Stimulated activated CD8-positive, alpha-beta memory T cell treated with anti-CD3 and anti-CD28 coated beads, Interleukin-4, amount 100 ng/mL, for 24 hours (primary cell): Measurements from ENCODE around the gene IL20.
"Not testable (repeated sequence)": the region's sequence is repeated elsewhere in the genome, so short reads cannot be mapped to it uniquely, and the experiment has no call there.

Experiments used
- DNase-seq: peaks from one replicate; pipeline ENCODE4 v3.0.0-alpha.2; 2020; ENCODE audit warnings: low read depth

Gene IL20

GRCh38 chr1:206843626-206844025 is 21.8 kb upstream of the IL20 start:
- no peak for DNase-seq

GRCh38 chr1:206846487-206846886 is 18.9 kb upstream of the IL20 start:
- DNase-seq = no peak

DNA sequence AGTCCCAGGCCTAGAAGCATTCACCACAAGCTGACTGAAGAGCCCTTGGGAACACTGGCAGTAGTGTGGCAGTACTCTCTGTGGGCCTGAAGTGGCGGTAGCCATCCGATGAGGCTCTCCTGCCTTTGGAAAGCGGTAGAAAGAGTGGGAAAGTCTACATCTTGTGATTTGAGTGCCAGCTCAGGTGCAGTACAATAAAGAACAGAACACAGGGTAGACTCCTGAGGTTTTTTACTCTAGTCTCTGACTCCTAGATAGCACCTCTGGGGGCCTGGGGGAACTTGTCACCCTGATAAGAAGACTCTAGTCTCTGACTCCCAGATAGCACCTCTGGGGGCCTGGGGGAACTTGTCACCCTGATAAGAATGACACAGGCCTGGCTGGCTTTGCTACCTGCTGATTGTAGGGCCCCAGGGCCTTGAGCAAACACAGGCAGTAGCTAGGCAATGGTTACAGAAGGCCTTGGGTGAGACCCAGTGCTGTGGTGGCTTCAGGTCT is 18.0 kb upstream of the IL20 start:
- no peak for DNase-seq

DNA sequence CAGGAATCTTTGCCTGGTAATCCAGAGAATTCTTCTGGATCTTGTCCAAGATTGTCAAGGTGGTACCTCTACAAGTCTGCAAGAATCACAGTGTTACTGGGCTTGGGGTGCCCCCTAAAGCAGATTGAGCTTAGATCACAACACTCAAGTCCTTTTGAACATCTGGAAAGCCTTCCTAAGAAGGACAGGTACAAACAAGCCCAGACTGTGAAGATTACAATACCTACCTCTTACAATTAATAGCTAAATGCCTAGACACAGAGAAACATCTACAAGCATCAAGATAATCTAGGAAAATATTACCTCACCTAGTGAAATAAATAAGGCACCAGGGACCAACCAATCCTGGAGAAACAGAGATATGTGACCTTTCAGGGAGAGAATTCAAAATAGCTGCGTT is 17.5 kb upstream of the IL20 start:
- no peak for DNase-seq

- no peak for DNase-seq
Observed at GRCh38 chr1:206850401-206850800, 15.0 kb upstream of the IL20 start.

- no peak for DNase-seq
Observed at GRCh38 chr1:206851341-206852010, 13.9 kb upstream of the IL20 start.

DNA sequence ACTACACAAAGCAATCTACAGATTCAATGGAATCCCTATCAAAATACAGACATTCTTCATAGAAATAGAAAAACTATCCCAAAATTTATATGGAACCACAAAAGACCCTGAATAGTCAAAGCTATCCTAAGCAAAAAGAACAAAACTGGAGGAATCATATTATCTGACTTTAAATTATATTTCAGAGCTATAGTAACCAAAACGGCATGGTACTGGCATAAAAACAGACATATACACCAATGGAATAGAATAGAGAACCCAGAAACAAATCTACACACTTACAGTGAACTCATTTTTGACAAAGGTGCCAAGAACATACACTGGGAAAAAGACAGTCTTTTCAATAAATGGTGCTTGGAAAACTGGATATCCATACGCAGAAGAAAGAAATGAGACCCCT is 12.8 kb upstream of the IL20 start:
- not testable (repeated sequence) for DNase-seq

DNA sequence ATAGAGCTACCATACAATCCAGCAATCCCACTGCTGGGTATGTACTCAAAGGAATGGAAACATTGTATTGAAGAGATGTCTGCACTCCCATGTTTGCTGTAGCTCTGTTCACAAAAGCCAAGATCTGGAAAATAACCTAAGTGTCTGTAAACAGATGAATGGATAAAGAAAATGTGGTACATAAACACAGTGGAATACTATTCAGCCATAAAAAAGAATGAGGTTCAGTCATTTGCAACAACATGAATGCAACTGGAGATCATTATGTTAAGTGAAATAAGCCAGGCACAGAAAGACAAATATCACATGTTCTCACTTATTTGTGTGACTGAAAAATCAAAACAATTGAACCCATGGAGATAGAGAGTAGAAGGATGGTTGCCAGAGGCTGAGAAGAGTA is 11.7 kb upstream of the IL20 start:
- not testable (repeated sequence) for DNase-seq

DNA sequence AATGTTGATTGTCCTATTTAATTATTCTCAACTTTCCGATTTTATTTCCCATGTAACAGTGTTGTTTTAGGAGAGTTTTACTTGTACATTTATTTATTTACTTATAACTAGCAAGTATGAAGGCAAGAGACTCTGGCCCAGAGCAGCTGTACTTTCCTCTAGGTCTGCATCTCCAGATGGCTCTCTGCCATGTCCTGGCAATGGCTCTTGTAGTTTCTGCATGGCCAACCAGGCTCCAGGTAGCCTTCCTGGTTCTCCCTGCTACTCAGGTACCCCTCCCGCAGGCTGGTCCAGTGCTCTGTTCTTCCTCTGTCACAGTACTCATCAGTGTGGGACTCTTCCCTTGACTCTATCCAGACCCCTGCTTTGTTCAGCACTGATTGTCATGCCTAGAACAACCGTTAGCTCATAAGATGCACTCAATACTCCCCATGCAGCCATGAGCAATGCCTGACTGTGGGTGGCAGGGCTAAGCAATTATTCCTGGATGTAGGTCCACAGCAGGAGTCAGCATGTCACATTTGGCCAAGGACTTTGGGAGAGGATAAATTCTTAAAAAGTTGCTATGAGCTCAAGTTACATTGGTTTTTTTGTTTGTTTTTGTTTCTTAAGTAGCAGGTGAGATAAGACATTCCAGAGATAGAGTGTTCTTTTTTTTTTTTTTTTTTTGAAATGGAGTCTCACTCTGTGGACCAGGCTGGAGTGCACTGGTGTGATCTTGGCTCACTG is 10.9 kb upstream of the IL20 start:
- DNase-seq = no peak

DNA sequence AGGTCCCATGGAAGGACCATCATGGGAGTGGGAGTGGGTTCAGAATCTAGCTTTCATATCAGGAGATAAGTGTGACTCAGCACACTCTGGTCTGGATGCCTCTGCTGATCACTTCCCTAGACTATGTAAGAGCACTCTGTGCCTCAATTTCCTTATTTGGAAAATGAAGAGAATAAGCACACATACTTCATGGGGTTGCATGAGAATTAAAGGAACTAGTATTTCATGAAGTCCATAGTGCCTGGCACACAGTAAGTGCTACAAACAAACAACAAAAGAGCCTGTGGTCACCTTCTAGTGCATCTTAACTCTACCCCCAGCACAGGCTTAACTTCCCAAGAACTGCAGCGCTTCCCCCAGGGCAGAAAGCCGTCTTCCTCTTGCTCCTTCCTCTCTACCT is 9.6 kb upstream of the IL20 start:
- DNase-seq = no peak

DNA sequence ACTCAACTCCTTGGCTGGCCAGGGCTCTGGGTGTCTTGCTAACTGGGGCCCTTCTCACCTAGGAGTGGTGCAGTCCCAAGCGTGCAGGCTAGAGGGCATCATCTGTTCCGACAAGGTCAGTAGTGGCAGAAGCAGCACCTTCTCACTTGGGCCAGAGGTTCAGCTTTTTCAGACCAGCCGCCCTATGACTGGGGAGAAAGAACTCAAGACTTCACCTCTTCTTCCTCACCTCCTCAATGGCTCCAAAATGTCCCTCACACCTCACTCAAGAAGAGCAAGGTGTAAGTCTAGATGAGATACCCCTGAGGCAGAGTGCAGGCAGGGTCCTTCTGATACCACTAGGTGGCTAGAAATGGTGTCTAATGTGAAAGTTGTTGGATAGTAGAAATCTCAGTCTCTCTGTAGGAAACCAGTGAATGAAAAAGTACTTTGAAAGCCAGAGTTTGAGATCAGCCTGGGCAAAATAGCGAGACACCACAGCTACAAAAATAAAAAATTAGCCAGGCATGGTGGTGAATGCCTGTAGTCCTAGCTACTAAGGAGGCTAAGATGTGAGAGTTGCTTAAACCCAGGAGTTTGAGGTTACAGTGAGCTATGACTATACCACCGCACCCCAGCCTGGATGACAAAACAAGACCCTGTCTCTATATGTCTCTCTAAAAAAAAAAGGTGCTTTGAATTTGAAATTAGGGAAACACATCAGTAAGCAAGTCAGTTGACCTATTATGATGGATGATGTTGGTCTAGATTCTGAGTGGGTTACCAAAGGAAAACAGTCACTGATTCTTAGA is 8.6 kb upstream of the IL20 start:
- DNase-seq = no peak

- DNase-seq = no peak
Observed at GRCh38 chr1:206859082-206859521, 6.3 kb upstream of the IL20 start.

DNA sequence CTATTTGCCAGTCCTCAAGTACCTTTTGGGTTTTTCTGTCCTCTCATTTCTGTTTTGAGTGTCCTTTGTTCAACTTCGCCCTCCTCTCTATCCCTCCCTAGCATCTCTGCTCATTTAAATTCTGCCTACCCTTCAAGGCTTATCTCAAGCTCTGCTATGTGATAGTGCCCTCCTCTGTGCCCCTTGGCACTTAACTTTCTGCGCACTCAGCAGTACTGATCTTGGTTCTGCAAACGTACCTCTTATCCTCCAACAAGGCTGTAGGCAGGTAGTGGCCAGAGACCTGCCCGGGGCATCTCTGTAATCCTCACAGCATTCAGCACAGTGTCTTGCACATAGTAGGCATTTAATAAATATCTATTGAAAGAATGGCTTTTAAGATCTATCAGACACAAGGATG is 5.3 kb upstream of the IL20 start:
- DNase-seq = no peak

- DNase-seq = no peak
Observed at GRCh38 chr1:206863266-206863665, 2.2 kb upstream of the IL20 start.

GRCh38 chr1:206866062-206866461 is 639 bp downstream of the IL20 start:
- no peak for DNase-seq

- no peak for DNase-seq
Observed at GRCh38 chr1:206867239-206867638, 1.8 kb downstream of the IL20 start.

- DNase-seq = no peak
Observed at GRCh38 chr1:206867716-206868115, 2.3 kb downstream of the IL20 start.

- no peak for DNase-seq
Observed at GRCh38 chr1:206868264-206868663, 2.8 kb downstream of the IL20 start.

GRCh38 chr1:206872139-206872538 is 6.7 kb downstream of the IL20 start:
- no peak for DNase-seq

DNA sequence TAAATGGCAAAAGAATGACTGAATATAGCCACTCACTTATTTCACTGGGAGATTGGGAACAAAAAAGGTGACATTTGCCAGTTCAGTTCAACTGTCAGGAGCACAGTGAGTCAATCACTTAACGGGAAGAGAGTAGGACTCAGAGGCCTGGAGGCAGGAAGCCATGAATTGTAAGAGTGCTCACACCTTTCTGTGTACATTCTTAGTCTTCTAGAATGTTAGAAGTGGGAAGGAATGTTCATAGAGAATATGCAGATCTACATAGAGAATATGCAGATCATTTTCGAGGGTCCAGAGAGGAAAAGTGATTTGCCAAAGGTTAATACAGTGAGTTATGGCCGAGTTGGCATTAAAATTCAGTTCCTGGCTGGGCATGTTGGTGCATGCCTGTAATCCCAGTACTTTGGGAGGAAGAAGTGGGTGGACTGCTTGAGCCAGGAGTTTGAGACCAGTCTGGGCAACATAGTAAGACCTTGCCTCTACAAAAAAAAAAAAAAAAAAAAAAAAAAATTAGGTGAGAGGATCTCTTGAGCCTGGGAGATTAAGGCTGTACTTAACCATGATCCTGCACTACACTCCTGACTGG is 8.3 kb downstream of the IL20 start:
- DNase-seq = no peak

- DNase-seq = no peak
Observed at GRCh38 chr1:206875752-206876377, 10.4 kb downstream of the IL20 start.

- no peak for DNase-seq
Observed at GRCh38 chr1:206878456-206878855, 13.0 kb downstream of the IL20 start.
